ENCODE measurements around the gene ATP5PB.

ATP5PB gene

DNA sequence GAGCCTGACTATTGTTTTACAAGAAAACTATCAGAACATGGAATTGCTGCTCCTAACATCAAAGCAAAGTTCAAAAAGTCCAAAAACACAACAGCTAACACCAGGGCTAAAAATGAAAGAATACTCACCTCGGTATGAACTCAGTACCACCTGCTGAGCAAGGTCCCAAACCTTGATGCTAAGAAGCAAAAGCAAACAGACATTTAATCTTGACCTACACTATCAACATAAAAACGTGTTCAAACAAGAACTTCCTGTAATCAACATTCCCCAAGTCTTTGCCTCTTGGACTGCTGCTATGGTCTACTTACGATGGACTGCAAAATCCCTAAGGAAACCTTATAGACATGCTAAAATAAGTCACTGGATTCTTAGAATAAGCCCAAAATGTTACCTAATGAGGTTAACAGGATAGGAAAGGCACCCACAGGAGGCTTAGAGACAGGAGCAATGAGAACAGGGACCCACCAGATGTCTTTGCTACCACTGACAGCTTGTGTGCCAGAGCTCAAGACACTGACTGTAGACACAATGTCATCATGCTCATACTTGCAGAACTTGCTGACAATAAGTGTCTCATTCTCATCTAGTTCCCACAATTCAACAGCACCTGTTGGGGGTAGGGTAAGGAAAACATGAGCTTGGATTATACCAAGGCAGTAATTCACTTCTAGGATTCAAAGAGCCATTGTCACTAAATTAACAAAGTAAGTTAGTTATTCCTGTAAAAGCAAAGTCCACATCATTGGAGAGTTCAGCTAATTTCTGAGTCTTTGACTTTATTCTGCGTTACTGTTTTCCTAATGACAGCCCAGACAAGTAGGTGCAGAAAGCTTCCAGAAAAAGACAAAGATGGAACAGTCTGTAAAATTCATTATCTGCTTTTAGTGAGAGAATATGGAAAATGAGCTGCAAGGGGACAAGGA lies 2.0 kb upstream of the ATP5PB start:
- no peak for DNase-seq

DNA sequence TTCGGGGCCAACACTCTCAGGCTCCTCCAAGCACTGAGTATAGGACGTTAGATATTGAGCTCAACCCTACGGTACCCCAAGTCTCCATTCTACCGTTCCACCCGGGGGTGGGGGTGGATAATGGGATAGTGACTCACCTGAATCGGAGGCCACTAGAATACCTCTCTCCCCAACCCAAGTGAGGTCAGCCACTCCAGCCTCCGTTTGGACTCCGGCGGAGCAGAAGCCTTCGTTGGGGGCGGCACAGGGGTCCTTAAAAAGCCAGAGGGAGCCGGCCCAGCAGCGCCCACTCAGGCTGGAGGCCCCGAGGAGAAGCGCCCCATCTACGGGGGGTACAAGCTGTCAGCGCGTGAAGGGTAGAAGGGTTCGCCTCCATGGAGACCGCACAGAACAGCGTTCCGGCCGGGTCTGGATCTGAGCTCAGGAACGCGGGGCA lies 764 bp upstream of the ATP5PB start:
- DNase-seq, result no peak

DNA sequence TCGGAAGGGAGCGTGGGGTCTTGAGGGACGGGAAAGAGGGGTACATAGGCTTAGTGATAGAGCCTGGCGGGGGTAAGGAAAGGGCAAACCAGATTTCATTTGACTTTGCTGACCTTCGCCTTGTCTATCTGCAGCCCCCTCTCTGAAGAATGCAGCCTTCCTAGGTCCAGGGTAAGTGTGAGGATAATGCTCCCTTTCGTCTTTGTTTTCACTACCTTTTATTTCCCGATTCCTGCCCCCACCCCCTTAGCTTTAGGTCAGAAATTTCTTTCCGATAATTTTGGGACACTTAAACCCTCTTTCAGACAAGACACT lies 396 bp downstream of the ATP5PB start:
- DNase-seq, result no peak

DNA sequence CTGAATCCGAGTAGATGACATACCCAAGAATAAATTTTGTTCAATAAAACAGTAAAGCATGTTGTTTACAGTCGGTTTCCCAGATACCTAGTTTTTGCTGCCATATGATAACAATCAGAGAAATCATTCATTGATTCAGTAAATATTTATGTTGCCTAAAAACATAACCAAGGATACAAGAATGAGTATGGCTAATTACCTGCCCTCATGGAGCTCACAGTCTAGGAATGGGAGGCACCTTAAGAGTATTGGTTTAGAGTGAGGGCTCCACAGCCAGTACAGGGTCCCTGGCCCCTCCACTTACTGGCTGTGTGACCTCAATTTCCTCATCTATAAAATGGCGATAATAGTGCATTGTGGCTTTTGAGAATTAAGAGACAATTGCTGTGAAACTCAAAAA lies 921 bp downstream of the ATP5PB start:
- DNase-seq, result no peak

DNA sequence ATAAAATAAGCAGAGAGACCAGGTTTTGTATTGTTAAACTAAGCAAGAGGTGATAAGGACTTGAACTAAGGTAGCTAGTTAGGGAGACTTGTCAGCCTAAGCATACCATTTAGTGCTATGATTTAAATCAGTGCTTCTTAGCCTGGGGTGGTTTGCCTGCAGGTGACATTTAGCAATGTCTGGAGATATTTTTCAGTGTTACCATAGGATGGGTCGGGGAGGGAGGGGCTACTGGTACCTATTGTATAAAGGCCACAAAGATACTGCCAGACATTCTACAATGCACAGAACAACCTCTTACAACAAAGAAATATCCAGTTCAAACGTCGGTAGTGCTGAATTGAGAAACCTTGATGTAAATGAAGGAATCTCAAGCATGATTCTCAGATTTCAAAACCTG lies 3.3 kb downstream of the ATP5PB start:
- no peak for DNase-seq

DNA sequence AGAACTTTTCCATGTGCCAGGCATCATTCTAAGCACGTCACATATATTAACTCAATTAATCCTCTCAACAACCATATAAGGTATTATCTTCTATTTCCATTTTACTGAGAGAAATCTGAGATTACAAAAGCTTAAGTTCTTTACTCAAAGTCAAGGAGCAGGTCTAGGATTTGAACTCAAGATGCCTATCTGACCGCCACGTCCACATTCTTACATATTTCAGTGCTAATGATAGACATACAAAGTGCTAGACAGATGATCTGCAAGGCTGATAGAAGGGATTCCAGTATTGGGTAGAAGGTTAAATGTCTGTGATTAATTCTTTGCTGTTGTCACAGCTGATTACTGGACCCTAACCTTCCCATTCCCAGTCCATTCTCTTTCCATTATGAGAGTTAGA lies 4.4 kb downstream of the ATP5PB start:
- DNase-seq, result no peak

DNA sequence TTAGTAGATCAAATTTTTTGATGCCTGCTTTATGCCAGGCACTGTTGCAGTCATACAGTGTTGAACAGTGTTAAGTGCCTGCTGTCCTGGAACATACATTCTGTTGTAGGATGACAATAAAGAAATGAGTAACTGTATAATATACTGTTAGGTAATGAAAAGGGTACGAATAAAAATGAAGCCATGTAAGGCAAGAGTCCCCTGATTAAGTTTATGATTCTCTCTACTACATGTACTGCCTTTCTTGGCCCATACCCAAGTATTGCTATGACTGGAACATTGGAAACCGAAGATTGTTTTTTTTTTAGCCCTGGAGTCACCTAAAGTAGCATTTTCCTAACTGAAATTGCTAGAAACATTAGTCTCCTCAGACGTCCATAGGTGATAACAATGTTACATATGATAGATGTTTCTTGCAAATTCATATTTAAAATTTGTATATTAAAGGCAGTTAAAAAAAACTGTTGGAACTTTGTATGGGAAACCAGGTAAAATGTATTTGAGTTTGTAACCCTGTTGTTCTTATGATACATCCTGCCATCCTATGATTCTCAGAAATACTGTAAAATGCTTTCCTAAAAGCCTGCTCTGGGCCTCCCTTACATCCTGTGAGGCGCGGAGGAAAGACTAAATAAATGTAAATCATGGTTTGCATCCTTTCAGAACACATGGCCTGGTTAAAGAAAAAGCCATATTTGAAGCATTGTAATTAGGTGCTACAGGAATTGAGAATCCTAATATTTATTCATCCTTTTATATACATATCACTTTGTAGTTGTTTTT lies 5.8 kb downstream of the ATP5PB start:
- no peak for DNase-seq

DNA sequence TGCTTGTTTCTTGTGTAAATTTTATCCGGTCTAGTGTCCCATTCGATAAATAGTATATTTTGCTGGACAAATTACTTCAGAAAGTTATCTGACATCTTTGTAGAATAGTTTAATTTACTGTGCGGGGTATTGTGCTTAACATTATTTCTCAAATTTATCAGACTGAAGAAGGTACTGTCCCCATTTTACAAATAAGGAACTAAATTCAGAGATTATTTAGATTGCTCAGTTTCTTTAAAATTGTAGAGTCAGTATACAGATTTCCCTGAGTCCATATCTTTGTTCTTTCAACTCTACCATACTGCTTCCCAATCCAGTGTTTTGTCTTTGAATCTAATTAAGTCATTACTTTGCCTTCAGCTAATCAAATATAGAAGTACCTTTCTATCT lies 6.4 kb downstream of the ATP5PB start:
- no peak for DNase-seq

DNA sequence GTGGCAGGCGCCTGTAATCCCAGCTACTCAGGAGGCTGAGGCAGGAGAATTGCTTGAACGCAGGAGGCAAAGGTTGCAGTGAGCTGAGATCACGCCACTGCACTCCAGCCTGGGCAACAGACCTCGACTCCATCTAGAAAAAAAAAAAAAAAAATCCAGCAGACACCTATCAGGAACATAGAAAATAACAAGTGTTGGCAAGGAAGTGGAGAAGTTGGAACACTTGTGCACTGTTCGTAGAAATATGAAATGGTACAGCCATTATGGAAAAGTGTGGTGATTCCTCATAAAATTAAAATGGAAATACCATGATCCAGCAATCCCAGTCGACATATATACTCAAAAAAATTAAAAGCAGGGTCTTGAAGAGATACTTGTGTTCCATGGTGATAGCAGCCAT lies 12.5 kb downstream of the ATP5PB start:
- DNase-seq, result no peak

DNA sequence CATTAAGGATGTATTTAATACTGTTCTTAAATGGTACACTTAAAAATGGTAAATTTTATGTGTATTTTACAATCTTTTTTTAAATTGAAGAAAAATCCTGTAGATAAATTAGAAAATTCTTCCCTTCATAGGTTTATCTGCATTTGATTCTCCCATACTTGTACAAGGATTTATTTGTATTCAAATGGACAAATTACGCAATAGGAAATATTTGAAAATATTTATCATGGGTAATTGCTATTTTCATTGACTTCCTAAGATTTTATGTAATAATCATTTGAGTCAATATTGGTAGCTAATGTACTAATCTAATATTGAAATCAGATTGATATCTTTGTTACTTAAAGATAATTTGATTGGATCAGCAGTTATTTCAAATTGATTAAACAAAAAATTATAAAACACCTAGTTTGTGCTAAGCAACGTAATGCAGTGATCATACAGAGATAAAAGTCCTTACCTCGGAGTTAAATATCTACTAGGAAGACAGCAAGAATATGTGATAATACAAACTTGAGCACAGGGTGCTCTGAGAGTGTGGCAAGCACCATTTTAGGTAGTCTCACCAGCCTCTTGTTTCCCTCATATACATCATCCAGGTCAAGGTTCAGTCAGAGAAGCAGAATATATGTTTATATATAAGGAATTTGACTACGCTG lies 13.2 kb downstream of the ATP5PB start:
- no peak for DNase-seq

DNA sequence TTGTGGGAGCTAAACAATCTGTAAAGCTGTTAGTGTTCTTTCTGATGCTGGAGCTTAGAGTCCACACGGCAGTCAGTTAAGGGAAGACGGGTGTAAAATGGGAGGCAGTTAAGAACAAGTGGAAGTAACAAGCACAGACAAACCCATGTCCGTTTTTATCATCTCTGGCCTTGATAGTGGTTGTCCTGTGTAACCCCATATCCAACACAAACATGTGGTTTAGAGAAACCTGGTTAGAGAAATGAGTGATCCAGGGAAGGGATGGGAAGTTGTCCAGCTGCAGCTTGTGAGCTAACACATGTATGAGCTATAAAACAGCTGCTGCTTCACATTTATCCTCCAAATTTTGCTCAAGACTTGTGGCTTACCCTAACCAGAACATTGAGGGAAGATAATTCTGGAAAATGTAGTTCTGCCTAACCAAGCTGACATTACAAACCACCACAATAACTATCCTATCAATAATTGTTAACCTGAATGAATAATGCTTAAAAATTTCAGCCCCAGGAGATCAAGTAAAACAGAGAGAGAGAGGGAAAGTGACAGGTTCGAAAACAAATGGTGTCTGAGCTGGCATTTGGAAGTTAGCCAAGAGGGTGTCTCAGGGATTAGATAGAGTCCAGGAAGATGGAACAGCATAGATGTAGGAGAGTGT lies 13.9 kb downstream of the ATP5PB start:
- DNase-seq, result no peak

DNA sequence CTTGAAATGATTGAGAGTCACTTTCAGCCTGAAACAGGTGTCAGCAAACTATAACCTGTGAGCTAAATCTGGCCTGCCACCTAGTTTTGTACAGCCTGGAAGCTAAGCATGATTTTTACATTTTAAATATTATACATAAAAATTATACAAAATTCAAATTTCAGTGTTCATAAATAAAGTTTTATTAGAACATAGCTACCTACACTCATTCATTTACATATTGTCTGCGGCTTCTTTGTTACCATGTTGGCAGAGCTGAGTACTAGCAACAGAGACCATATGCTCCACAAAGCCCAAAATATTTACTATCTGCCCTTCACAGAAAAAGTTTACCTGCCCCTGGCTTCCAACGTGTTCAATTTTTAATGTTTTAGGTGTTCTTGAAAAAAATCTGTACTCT lies 16.5 kb downstream of the ATP5PB start:
- no peak for DNase-seq

DNA sequence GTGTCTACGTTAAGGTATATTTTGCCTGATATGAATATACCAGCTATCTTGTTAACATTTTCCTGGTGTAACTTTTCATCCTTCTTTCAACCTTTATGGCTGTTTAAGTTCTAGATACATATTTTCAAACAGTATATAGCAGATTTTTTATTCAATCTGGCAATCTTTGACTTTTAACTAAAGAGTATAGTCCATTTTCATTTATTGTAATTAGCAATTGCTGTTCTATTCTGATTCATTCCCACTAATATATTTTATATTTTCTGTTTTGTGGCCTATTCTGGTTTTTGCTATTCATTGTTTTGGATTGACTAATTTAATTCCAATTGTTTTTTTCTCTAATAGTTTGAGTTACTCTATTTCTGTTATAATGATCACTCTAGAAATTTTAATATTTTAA lies 17.2 kb downstream of the ATP5PB start:
- DNase-seq, result no peak

DNA sequence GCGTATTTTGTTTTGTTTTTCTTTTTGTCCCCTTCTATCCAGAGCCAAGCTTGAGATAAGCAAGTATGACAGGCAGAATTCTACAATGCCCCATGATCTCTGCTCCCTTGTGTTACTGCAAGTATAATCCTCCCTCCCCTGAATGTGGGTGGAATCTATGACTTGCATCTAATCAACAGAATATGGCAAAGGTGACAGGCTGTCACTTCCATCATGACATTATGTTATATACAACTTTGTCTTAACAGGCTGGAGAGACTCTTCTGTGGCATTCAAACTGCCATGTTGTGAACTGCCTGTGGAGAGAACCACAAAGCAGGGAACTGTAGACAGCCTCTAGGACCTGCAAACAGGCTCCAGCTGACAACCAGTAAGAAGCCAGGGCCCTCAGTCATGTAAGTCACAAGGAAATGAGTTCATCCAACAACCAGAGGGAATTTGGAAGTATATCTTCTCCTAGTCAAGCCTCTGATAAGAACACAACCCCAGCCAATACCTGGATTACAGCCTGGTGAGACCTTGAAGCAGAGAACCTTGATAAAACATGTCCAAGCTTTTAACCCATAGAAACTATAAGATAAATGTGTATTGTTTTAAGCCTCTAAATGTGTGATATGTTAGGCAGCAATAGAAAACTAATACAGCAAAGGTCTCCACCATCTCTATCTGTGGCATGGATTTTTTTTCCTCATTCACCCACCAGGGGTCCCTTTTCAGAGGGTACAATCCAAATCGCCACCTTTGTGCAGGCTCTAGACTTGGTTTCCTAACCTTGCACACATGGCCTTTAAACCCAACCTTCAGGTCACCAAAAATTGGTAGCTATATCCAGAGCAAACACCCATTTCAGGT lies 18.8 kb downstream of the ATP5PB start:
- DNase-seq, result no peak

DNA sequence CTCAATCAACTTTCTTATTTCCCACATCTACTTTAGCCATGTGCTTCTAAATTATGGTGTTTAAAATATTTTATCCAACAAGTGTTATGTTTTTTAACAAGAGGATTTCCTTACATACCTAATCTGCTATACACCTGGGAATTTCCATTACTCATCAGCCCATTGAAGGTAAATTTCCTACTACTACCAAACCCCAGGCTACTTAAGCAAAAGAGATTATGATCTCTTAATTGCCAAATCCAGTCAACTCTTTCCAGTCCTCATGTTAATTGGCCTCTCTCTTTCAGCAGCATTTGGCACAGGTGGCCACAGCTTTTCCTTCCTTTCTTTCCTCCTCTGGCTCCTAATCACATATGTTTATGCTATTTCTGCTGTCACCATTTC lies 19.4 kb downstream of the ATP5PB start:
- no peak for DNase-seq

DNA sequence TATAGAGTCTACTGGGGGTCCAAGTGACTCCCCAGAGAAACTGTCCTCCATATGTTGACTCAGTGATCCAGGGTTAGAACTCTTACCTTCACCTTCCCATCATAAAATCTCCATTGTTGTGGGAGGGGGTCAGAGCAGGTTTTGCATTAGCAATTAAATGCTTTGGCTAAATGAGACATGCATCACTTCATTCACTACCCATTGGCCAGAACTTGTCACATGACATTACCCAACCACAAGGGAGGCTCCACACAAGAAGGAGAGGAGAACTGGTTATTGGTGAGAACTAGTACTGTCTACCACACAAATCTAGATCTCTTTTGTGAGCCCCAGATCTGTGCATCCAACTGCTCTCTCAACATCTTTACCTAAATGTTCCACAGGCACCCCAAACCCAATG lies 20.3 kb downstream of the ATP5PB start:
- no peak for DNase-seq

DNA sequence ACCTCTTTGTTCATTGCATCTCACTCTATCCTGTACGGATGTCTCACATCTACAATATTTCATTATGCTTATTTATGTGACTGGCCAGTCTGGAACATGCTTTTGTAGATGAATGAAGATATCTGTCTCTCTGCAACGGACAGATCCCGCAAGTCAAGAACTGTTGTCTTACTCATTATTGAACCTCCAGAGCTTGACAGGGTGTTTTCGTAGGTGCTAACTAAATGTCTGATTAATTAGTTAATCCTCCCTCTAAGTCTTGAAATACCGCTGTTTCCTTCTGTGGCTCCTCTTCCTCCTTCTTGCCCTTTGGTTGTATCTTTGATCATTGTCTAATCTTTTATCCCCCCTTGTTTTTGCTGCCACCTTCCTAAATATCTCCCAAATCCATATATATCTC lies 21.3 kb downstream of the ATP5PB start:
- no peak for DNase-seq

DNA sequence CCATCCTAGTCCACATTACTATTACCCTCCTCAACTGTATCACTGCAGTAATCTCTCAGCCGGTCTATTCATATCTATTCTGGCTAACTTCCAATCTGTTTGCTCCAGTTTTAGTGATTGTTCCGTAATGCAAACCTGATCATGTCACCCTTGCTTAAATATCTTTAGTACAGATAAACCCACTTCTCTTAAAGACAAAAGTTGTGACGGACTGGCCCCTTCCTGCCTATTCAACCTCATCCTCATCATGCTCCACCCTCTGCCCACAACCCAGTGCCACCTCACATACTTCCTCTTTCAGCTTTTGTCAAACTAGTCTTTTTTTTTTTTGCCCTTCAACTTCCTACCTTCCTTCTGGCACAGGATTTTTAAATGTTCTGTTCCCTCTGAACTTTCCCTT lies 21.7 kb downstream of the ATP5PB start:
- peak; percentile 95 for DNase-seq

DNA sequence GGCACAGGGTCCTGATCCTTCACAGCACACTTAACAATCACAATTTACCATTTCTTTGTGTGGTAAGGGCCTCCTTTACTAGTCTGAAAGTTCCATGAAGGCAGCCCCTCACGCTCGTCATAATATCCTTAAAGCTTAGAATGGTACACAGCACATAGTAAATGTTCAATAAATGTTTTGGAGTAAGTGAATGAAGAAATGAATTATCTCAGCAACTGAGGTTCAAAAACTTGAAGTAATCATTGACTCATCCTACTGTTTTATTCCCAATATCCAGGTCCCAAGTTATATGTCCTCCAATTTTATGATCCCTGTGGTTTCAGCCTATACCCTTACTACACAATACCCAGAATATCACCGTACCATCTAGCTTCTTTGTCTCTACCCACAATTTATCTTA lies 22.3 kb downstream of the ATP5PB start:
- no peak for DNase-seq

DNA sequence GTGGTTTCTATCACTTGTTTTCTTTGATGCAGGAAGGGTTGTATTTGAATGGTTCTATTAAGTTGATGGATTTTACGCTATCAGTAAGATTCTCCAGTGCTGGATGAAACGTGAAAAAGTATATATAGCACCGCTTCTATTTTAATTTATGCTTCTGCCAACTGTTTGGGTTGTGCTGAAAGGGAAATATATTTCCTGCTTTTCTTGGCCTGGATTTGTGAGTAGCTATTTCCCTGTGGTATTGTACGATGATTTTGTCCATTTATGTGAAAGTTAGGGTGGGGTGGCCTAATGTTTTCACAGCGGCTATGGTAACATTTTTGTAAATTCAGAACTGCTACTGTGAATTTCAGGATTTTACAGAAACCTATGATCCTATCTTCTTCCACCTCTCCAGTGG lies 24.8 kb downstream of the ATP5PB start:
- no peak for DNase-seq

DNA sequence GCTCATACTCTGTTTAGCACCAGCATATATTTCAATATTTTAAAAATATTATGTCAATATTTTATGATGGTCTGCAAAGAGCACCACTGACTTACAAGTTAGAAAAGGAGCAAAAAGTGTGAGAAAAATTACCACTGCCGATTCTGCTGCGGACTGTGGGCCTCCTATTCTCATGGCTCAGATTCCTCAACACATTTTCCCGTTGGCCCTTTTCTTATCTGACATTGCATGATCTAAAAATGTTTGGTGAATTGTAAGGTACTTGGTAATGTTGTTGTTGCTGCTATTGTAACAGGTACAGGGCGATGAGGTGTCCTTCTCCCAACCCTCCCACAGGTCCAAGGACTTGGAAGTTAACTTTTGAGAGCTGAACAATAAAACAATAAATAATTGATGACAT lies 25.3 kb downstream of the ATP5PB start:
- no peak for DNase-seq

DNA sequence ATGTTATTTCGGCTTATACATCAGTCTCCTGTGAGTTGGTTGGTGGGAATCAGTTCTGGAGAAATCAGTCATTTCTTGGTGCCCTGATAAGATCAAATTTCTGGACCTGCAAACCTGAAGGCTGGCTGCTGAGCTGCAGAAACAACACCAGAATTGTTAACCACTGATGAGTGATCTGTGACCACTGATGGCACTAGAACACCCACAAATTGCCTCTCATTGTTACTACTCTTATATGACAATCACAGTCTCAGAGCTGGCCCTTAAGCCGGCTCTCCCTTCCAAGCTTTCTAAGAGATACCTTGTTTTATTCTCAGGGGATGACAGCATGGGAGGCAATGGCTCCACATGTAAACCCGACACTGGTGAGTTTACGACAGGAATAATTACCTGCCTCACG lies 26.4 kb downstream of the ATP5PB start:
- no peak for DNase-seq

DNA sequence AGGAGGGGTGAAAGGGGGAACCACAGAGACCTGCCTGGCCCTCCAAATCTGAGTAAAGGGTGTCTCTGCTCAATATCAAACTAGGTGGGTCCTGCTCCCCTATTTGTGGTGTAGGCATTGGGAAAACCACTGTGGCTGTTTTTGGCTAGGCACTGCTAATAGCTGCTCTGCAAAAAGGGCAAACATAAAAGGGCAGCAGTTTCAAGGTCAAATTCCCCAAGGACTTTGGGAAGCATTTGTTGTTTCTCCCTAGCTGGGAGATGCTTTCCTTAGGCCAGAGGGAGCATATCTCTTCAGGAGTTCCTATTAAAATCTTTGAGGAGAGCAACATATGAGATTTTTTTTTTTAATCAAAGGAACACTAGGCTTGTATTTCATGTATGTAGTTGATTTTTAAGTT lies 26.9 kb downstream of the ATP5PB start:
- no peak for DNase-seq
